Thyroid gland (tissue), 4 donors: Measurements from ENCODE around the gene S100A2. TPM values are rescaled to one million over a fixed set of nuclear protein-coding genes. Genes with fewer than 3 reads are reported as not detected.
"Not testable (repeated sequence)": the region's sequence is repeated elsewhere in the genome, so short reads cannot be mapped to it uniquely, and the experiment has no call there.

Experiments used
- DNase-seq, 2 donors: peaks; one replicate each; pipeline ENCODE4 v3.0.0-alpha.2; 2019
- H3K27ac ChIP-seq, 3 donors: fragments of 200-600 bp; sonication (generic); 1 replicate in 2 of 3; 2 replicates in 1 of 3; pipeline ENCODE4 v1.5.1; 2016 to 2019; ENCODE audit warnings: mild to moderate bottlenecking in 1 of 3, moderate library complexity in 1 of 3
- H3K27me3 ChIP-seq: fragments of 200-600 bp; sonication (generic); one replicate; pipeline ENCODE4 v1.5.1; 2019
- H3K36me3 ChIP-seq, 2 donors: fragments of 200-600 bp; sonication (generic); one replicate each; pipeline ENCODE4 v1.5.1; 2016 to 2019
- H3K4me1 ChIP-seq, 2 donors: fragments of 200-600 bp; sonication (generic); one replicate each; pipeline ENCODE4 v1.5.1; 2017 to 2019
- H3K4me3 ChIP-seq, 3 donors: fragments of 200-600 bp; sonication (generic); replicated peaks in 1 of 3; 1 replicate in 2 of 3; 2 replicates in 1 of 3; pipeline ENCODE4 v1.5.1; 2016; ENCODE audit warnings: mild to moderate bottlenecking in 1 of 3
- H3K9me3 ChIP-seq: fragments of 200-600 bp; sonication (generic); one replicate; pipeline ENCODE4 v1.5.1; 2017
- POLR2A ChIP-seq, 2 donors: fragments of 450-650 bp; IDR thresholded peaks; one replicate each; pipeline ENCODE4 v1.6.1; 2017; ENCODE audit warnings: antibody characterized with exemption in 2 of 2, mild to moderate bottlenecking in 2 of 2, moderate library complexity in 1 of 2
- WGBS, 2 donors: methylation state at CpG; one replicate each; pipeline ENCODE4 v1.1.5; 2017; 5-methylcytosine and 5-hydroxymethylcytosine counted together
- intact Hi-C: fragments of 100-400 bp; cut with DNase I; formaldehyde crosslinking; loops from one replicate; pipeline ENCODE4 v1.15.1; 2023
- total RNA-seq, 4 donors: library from RNA; depleted of rRNA; stranded (reverse); fragments of >200 nt; gene quantifications; one replicate each; pipeline ENCODE4 v1.2.3, GENCODE V29; 2016
- TF ChIP-seq, protein P1 (sequence below), 6 experiments: fragments of 200-600 bp in 3 of 6; fragments of 450-650 bp in 3 of 6; sonication (generic) in 3 of 6; IDR thresholded peaks; one replicate each; pipeline ENCODE4 v1.5.1; 2016 to 2019; ENCODE audit warnings: antibody characterized with exemption in 6 of 6, mild to moderate bottlenecking in 2 of 6, inconsistent platforms in 1 of 6, moderate library complexity in 1 of 6

Gene S100A2
- total RNA-seq, 4 donors from 2014 or later, result 2.6 to 10.1 (median 5.9) TPM

- H3K27me3 ChIP-seq, result no peaks in the 10 kb centered on the region
- no peak for DNase-seq
- peaks cover 16 to 18% of the 10 kb centered on the region in 2 donors for H3K4me1 ChIP-seq
- no peaks in the 10 kb centered on the region for H3K36me3 ChIP-seq
- no peaks in the 10 kb centered on the region for H3K9me3 ChIP-seq
- intact Hi-C loops, result no loop called here
- peak overlapping the region in 1 of 3 donors; percentile 40 for H3K27ac ChIP-seq
- no peak overlapping the region for H3K4me3 ChIP-seq
- 94% methylated on average over 7 to 8 of the region's 8 CpGs for WGBS, 2 donors
- TF ChIP-seq POLR2A (IDR thresholded peaks at IDR 0.05), result no peak
- TF ChIP-seq, protein P1, sequence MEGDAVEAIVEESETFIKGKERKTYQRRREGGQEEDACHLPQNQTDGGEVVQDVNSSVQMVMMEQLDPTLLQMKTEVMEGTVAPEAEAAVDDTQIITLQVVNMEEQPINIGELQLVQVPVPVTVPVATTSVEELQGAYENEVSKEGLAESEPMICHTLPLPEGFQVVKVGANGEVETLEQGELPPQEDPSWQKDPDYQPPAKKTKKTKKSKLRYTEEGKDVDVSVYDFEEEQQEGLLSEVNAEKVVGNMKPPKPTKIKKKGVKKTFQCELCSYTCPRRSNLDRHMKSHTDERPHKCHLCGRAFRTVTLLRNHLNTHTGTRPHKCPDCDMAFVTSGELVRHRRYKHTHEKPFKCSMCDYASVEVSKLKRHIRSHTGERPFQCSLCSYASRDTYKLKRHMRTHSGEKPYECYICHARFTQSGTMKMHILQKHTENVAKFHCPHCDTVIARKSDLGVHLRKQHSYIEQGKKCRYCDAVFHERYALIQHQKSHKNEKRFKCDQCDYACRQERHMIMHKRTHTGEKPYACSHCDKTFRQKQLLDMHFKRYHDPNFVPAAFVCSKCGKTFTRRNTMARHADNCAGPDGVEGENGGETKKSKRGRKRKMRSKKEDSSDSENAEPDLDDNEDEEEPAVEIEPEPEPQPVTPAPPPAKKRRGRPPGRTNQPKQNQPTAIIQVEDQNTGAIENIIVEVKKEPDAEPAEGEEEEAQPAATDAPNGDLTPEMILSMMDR (IDR thresholded peaks at IDR 0.05), result no peak
Observed at GRCh38 chr1:153527023-153527682, 38.5 kb downstream of the S100A2 start.

DNA sequence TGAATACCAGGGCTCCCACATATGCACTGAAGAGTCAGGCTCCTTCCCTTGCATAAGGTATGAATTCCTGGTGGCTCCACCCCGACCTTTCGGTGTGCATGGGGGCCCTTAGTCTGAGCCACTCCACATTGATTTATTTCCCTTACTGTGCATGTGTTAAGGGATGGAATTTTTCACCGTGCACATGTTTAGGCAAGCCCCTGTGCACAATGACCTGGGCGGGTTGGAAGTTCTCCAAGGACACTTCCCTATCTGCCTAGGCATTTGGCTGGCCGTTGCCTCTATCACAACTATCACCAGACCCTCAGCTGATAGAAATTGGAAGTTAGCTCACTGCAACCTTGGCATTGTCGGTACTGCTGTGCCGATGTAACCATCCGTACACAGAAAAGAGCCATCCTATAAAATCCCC is 39.5 kb downstream of the S100A2 start:
- peak overlapping the region in 2 of 3 donors; percentile 8 to 40 for H3K27ac ChIP-seq

GRCh38 chr1:153525088-153525728 is 40.4 kb downstream of the S100A2 start:
- 40 to 53% methylated on average over 2 to 3 of the region's 3 CpGs for WGBS, 2 donors
- Histone ChIP-seq H3K4me1 (peaks cover 16 to 18% of the 10 kb centered on the region in 2 donors), H3K9me3 (no peaks in the 10 kb centered on the region), H3K36me3 (no peaks in the 10 kb centered on the region), H3K4me3 (no peak overlapping the region), H3K27me3 (no peaks in the 10 kb centered on the region), H3K27ac (peak overlapping the region in 2 of 3 donors; percentile 8 to 40)
- DNase-seq, result peak in 1 of 2 donors; percentile 34
- TF ChIP-seq POLR2A (IDR thresholded peaks at IDR 0.05), result no peak
- TF ChIP-seq, protein P1 (IDR thresholded peaks at IDR 0.05), result no peak
- intact Hi-C loops, result no loop called here

More for the DNA sequence above, 39.5 kb downstream of the S100A2 start:
- WGBS, 2 donors, result 32 to 35% methylated on average over 8 of the region's 8 CpGs
- no peak overlapping the region for H3K4me3 ChIP-seq
- peaks cover 16 to 18% of the 10 kb centered on the region in 2 donors for H3K4me1 ChIP-seq
- H3K36me3 ChIP-seq, result no peaks in the 10 kb centered on the region
- no peaks in the 10 kb centered on the region for H3K9me3 ChIP-seq
- peak; percentile 44 to 62 for DNase-seq
- intact Hi-C loops, result no loop called here
- no peak for TF ChIP-seq POLR2A (IDR thresholded peaks at IDR 0.05)
- TF ChIP-seq, protein P1 (IDR thresholded peaks at IDR 0.05), result no peak
- H3K27me3 ChIP-seq, result no peaks in the 10 kb centered on the region

DNA sequence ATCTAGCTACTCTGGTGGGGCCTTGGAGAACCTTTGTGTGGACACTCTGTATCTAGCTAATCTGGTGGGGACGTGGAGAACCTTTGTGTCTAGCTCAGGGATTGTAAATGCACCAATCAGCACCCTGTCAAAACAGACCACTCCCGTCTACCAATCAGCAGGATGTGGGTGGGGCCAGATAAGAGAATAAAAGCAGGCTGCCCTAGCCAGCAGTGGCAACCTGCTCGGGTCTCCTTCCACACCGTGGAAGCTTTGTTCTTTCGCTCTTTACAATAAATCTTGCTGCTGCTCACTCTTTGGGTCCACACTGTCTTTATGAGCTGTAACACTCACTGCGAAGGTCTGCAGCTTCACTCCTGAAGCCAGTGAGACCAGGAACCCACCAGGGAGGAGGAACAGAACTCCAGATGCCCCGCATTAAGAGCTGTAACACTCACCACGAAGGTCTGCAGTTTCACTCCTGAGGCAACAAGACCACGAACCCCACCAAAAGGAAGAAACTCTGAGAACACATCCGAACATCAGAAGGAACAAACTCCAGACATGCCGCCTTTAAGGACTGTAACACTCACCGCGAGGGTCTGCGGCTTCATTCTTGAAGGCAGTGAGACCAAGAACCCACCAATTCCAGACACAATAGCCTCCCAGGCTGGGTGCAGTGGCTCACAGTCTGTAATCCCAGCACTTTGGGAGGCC is 43.1 kb downstream of the S100A2 start:
- H3K4me3 ChIP-seq, H3K36me3 ChIP-seq, DNase-seq, intact Hi-C loops, H3K27me3 ChIP-seq, H3K27ac ChIP-seq, H3K9me3 ChIP-seq: not testable (repeated sequence)
- H3K4me1 ChIP-seq, result peaks cover 16 to 18% of the 10 kb centered on the region in 2 donors
- 83 to 85% methylated on average over 13 to 14 of the region's 14 CpGs for WGBS, 2 donors

GRCh38 chr1:153521808-153522207 is 43.8 kb downstream of the S100A2 start:
- H3K36me3 ChIP-seq, H3K27ac ChIP-seq, H3K9me3 ChIP-seq, intact Hi-C loops, H3K27me3 ChIP-seq, DNase-seq, H3K4me3 ChIP-seq: not testable (repeated sequence)
- 96 to 100% methylated on average over 6 to 29 of the region's 37 CpGs for WGBS, 2 donors
- H3K4me1 ChIP-seq, result peaks cover 16 to 17% of the 10 kb centered on the region in 2 donors
